ENCODE results near the gene COX20.
A peak's percentile ranks its signal among the peaks of the same experiment; 100 is the strongest.
"Not testable (repeated sequence)": the region's sequence is repeated elsewhere in the genome, so short reads cannot be mapped to it uniquely, and the experiment has no call there.

COX20 gene

GRCh38 chr1:244826712-244827111 lies 8.7 kb upstream of the COX20 start:
- no peak for DNase-seq

- DNase-seq = no peak
Measured at GRCh38 chr1:244830639-244831038, 4.8 kb upstream of the COX20 start.

GRCh38 chr1:244833260-244833659 lies 2.2 kb upstream of the COX20 start:
- DNase-seq = not testable (repeated sequence)

GRCh38 chr1:244833734-244834542 lies 1.5 kb upstream of the COX20 start:
- DNase-seq = peak; percentile 69 to 73

- peak; percentile 85 to 89 for DNase-seq
Measured at GRCh38 chr1:244834543-244835275, 749 bp upstream of the COX20 start.

- DNase-seq = no peak
Measured at GRCh38 chr1:244836135-244836521, 670 bp downstream of the COX20 start.

- no peak for DNase-seq
Measured at GRCh38 chr1:244836584-244836983, 1.1 kb downstream of the COX20 start.

GRCh38 chr1:244837597-244838258 lies 2.3 kb downstream of the COX20 start:
- DNase-seq = no peak

GRCh38 chr1:244839656-244840055 lies 4.2 kb downstream of the COX20 start:
- no peak for DNase-seq

- DNase-seq = no peak
Measured at GRCh38 chr1:244840219-244840794, 4.8 kb downstream of the COX20 start.

- no peak for DNase-seq
Measured at GRCh38 chr1:244841273-244841927, 5.9 kb downstream of the COX20 start.

GRCh38 chr1:244843148-244843978 lies 7.9 kb downstream of the COX20 start:
- no peak for DNase-seq

- no peak for DNase-seq
Measured at GRCh38 chr1:244844155-244845121, 9.0 kb downstream of the COX20 start.

- no peak for DNase-seq
Measured at GRCh38 chr1:244846653-244847052, 11.2 kb downstream of the COX20 start.

- no peak for DNase-seq
Measured at GRCh38 chr1:244849189-244849866, 13.9 kb downstream of the COX20 start.

GRCh38 chr1:244850099-244850852 lies 14.8 kb downstream of the COX20 start:
- DNase-seq = no peak

GRCh38 chr1:244850896-244851295 lies 15.4 kb downstream of the COX20 start:
- no peak for DNase-seq

GRCh38 chr1:244851546-244852231 lies 16.2 kb downstream of the COX20 start:
- no peak for DNase-seq

GRCh38 chr1:244852694-244853093 lies 17.2 kb downstream of the COX20 start:
- DNase-seq = no peak
